ENCODE measurements around the gene CHD9.

Gene CHD9

GRCh38 chr16:53090591-53091411 is 36.0 kb downstream of the CHD9 start:
- Mint-ChIP-seq H3K9me3 (no peaks in the 10 kb centered on the region), H3K36me3 (ENCODE audit: low read depth) (peaks cover 4% of the 10 kb centered on the region), H3K4me3 (no peak overlapping the region), H3K27ac (no peak overlapping the region), H3K27me3 (no peaks in the 10 kb centered on the region), H3K4me1 (peaks cover 40% of the 10 kb centered on the region)
- ATAC-seq (no peak), DNase-seq (peak; percentile 8)

GRCh38 chr16:53091466-53092211 is 36.8 kb downstream of the CHD9 start:
- no peak overlapping the region for H3K27ac Mint-ChIP-seq
- peak; percentile 82 for ATAC-seq
- peak; percentile 25 for DNase-seq
- H3K4me1 Mint-ChIP-seq: peaks cover 40% of the 10 kb centered on the region
- no peaks in the 10 kb centered on the region for H3K27me3 Mint-ChIP-seq
- H3K9me3 Mint-ChIP-seq: no peaks in the 10 kb centered on the region
- H3K4me3 Mint-ChIP-seq: no peak overlapping the region
- H3K36me3 Mint-ChIP-seq (ENCODE audit: low read depth): peaks cover 4% of the 10 kb centered on the region

GRCh38 chr16:53092284-53092683 is 37.5 kb downstream of the CHD9 start:
- DNase-seq (no peak), ATAC-seq (no peak)
- Mint-ChIP-seq H3K27me3 (no peaks in the 10 kb centered on the region), H3K4me3 (no peak overlapping the region), H3K36me3 (ENCODE audit: low read depth) (peaks cover 5% of the 10 kb centered on the region), H3K27ac (no peak overlapping the region), H3K4me1 (peaks cover 44% of the 10 kb centered on the region), H3K9me3 (no peaks in the 10 kb centered on the region)

- DNase-seq: no peak
- no peak overlapping the region for H3K27ac Mint-ChIP-seq
- H3K36me3 Mint-ChIP-seq (ENCODE audit: low read depth): peaks cover 6% of the 10 kb centered on the region
- H3K27me3 Mint-ChIP-seq: no peaks in the 10 kb centered on the region
- no peak for ATAC-seq
- no peaks in the 10 kb centered on the region for H3K9me3 Mint-ChIP-seq
- H3K4me1 Mint-ChIP-seq: peaks cover 48% of the 10 kb centered on the region
- no peak overlapping the region for H3K4me3 Mint-ChIP-seq
Observed at GRCh38 chr16:53093162-53093744, 38.5 kb downstream of the CHD9 start.

GRCh38 chr16:53094013-53094630 is 39.3 kb downstream of the CHD9 start:
- DNase-seq (no peak), ATAC-seq (no peak)
- Mint-ChIP-seq H3K9me3 (no peaks in the 10 kb centered on the region), H3K27me3 (no peaks in the 10 kb centered on the region), H3K4me1 (peaks cover 57% of the 10 kb centered on the region), H3K27ac (no peak overlapping the region), H3K4me3 (no peak overlapping the region), H3K36me3 (ENCODE audit: low read depth) (peaks cover 6% of the 10 kb centered on the region)

- H3K9me3 Mint-ChIP-seq: no peaks in the 10 kb centered on the region
- no peaks in the 10 kb centered on the region for H3K27me3 Mint-ChIP-seq
- ATAC-seq: no peak
- no peak overlapping the region for H3K27ac Mint-ChIP-seq
- H3K4me3 Mint-ChIP-seq: no peak overlapping the region
- no peak for DNase-seq
- H3K36me3 Mint-ChIP-seq (ENCODE audit: low read depth): peaks cover 5% of the 10 kb centered on the region
- peaks cover 45% of the 10 kb centered on the region for H3K4me1 Mint-ChIP-seq
Observed at GRCh38 chr16:53097190-53097589, 42.4 kb downstream of the CHD9 start.

- Mint-ChIP-seq H3K4me1 (peaks cover 40% of the 10 kb centered on the region), H3K4me3 (peak overlapping the region; percentile 82), H3K36me3 (ENCODE audit: low read depth) (peaks cover 5% of the 10 kb centered on the region), H3K27ac (peak overlapping the region; percentile 89), H3K9me3 (no peaks in the 10 kb centered on the region), H3K27me3 (no peaks in the 10 kb centered on the region)
- ATAC-seq: peak; percentile 71
- DNase-seq: peak; percentile 57
Observed at GRCh38 chr16:53098526-53099317, 43.9 kb downstream of the CHD9 start.

- peak overlapping the region; percentile 82 for H3K4me3 Mint-ChIP-seq
- no peaks in the 10 kb centered on the region for H3K27me3 Mint-ChIP-seq
- H3K36me3 Mint-ChIP-seq (ENCODE audit: low read depth): peaks cover 5% of the 10 kb centered on the region
- ATAC-seq: peak; percentile 79
- no peaks in the 10 kb centered on the region for H3K9me3 Mint-ChIP-seq
- peak; percentile 61 for DNase-seq
- H3K27ac Mint-ChIP-seq: peak overlapping the region; percentile 89
- peaks cover 33% of the 10 kb centered on the region for H3K4me1 Mint-ChIP-seq
Observed at GRCh38 chr16:53099318-53100130, 44.7 kb downstream of the CHD9 start.

- Mint-ChIP-seq H3K36me3 (ENCODE audit: low read depth) (peaks cover 2% of the 10 kb centered on the region), H3K27ac (peak overlapping the region; percentile 22), H3K9me3 (no peaks in the 10 kb centered on the region), H3K27me3 (no peaks in the 10 kb centered on the region), H3K4me3 (peak overlapping the region; percentile 82), H3K4me1 (peaks cover 31% of the 10 kb centered on the region)
- DNase-seq: no peak
- ATAC-seq: no peak
Observed at GRCh38 chr16:53100131-53100748, 45.4 kb downstream of the CHD9 start.

GRCh38 chr16:53100889-53101288 is 46.1 kb downstream of the CHD9 start:
- Mint-ChIP-seq H3K9me3 (no peaks in the 10 kb centered on the region), H3K4me1 (peaks cover 31% of the 10 kb centered on the region), H3K4me3 (no peak overlapping the region)

GRCh38 chr16:53103811-53104210 is 49.0 kb downstream of the CHD9 start:
- DNase-seq (no peak), ATAC-seq (no peak)
- H3K27ac Mint-ChIP-seq: no peak overlapping the region
- H3K27me3 Mint-ChIP-seq: no peaks in the 10 kb centered on the region
- H3K36me3 Mint-ChIP-seq (ENCODE audit: low read depth): no peaks in the 10 kb centered on the region
- H3K9me3 Mint-ChIP-seq: no peaks in the 10 kb centered on the region
- H3K4me3 Mint-ChIP-seq: no peak overlapping the region
- peaks cover 17% of the 10 kb centered on the region for H3K4me1 Mint-ChIP-seq

More at GRCh38 chr16:53100889-53101288, 46.1 kb downstream of the CHD9 start:
- DNase-seq (no peak), ATAC-seq (no peak)
- Mint-ChIP-seq H3K27me3 (no peaks in the 10 kb centered on the region), H3K27ac (no peak overlapping the region), H3K36me3 (ENCODE audit: low read depth) (peaks cover 2% of the 10 kb centered on the region)

- H3K27ac Mint-ChIP-seq: no peak overlapping the region
Observed at GRCh38 chr16:53105565-53105964, 50.8 kb downstream of the CHD9 start.

More at GRCh38 chr16:53105565-53105964, 50.8 kb downstream of the CHD9 start:
- Mint-ChIP-seq H3K27me3 (no peaks in the 10 kb centered on the region), H3K9me3 (no peaks in the 10 kb centered on the region), H3K36me3 (ENCODE audit: low read depth) (no peaks in the 10 kb centered on the region), H3K4me1 (peaks cover 2% of the 10 kb centered on the region), H3K4me3 (no peak overlapping the region)
- no peak for DNase-seq
- ATAC-seq: no peak
